AG09319 (cell line): Measurements from ENCODE around the gene HEPHL1.

Experiments used
- DNase-seq: peaks from one replicate; pipeline ENCODE4 v3.0.0-alpha.2; 2010; ENCODE audit warnings: low read depth; ENCODE audit errors: extremely low read depth
- TF ChIP-seq, protein P1 (sequence below): IDR thresholded peaks from 2 replicates; pipeline ENCODE4 v1.5.1; 2011; ENCODE audit warnings: low read depth, mild to moderate bottlenecking, inconsistent platforms, low read length, moderate library complexity

The HEPHL1 gene

DNA sequence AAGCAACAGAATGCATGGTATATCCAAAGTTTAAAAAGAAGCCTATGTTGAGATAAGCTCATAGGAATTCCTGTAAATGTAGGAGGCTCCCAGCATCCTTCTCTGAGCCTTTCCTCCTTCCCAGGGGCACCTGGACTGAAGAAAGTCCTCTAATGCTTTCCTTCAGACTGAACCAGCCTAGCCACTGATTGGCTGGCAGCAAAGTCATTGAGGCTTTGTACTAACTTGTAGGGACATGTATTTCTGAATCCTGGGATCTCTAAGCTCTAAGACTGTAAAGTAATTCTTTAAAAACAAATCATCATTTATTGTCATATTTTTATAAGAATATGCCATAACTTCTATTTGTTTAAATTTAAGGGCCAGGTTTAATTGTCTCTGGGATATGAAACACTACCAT lies 83.6 kb downstream of the HEPHL1 start:
- TF ChIP-seq, protein P1, sequence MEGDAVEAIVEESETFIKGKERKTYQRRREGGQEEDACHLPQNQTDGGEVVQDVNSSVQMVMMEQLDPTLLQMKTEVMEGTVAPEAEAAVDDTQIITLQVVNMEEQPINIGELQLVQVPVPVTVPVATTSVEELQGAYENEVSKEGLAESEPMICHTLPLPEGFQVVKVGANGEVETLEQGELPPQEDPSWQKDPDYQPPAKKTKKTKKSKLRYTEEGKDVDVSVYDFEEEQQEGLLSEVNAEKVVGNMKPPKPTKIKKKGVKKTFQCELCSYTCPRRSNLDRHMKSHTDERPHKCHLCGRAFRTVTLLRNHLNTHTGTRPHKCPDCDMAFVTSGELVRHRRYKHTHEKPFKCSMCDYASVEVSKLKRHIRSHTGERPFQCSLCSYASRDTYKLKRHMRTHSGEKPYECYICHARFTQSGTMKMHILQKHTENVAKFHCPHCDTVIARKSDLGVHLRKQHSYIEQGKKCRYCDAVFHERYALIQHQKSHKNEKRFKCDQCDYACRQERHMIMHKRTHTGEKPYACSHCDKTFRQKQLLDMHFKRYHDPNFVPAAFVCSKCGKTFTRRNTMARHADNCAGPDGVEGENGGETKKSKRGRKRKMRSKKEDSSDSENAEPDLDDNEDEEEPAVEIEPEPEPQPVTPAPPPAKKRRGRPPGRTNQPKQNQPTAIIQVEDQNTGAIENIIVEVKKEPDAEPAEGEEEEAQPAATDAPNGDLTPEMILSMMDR, result no peak
- DNase-seq, result no peak

DNA sequence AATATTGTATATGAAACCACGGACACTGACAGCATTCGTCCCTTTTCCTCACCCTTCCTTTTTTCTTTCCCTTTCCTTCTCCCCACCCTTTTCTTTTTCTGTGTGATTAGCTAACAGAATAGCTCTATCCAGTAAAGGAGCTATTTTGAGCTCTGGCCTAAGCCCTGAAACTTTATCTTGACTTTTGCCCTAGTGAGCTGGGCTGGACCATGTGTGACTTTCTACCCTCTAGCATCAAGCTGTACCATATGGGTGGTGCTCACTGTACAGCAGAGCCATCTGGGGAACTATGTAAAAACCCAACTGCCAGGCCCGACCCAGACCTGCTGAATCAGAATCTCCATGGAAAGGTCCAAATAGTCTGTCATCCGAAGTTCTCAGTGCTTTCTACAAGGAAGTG lies 85.6 kb downstream of the HEPHL1 start:
- DNase-seq, result no peak
- TF ChIP-seq, protein P1, result no peak

DNA sequence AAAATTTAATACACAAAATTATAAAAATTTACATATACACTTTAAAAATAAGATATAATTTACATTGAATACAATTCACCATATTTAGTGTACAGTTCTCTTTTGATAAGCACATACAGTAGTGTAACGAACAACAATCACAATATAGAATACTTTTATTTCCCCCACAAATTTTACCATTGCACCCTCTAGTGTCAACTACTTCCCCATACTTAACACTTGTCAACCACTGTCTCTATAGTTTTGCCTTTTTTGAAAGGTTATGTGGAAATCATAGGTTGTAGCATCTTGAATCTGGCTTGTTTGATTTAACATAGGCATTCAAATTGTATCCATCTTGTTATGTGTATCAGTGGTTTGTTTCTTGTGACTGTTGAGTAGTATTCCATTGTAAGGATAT lies 86.2 kb downstream of the HEPHL1 start:
- DNase-seq, result no peak
- TF ChIP-seq, protein P1, result no peak; the same call in 1 of the 2 replicates

DNA sequence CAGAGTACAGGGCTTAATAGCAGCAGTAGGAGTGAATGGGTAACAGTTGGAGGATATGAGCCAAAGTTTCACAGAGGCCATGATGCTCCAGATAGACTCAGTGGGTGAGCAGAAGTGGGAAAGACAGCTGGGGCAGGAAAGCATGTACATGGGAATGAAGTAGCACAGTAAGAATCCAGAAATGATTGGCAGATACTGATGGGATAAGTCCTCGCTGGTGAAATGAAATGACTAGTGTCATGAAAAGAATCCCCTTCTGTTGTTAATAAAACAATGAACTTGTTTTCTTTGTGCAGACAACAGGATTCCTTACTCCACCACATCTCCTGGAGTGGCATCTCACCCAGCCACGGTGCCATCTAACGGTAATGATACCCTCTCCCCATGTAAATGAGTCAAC lies 90.1 kb downstream of the HEPHL1 start:
- DNase-seq, result no peak
- TF ChIP-seq, protein P1, result no peak

DNA sequence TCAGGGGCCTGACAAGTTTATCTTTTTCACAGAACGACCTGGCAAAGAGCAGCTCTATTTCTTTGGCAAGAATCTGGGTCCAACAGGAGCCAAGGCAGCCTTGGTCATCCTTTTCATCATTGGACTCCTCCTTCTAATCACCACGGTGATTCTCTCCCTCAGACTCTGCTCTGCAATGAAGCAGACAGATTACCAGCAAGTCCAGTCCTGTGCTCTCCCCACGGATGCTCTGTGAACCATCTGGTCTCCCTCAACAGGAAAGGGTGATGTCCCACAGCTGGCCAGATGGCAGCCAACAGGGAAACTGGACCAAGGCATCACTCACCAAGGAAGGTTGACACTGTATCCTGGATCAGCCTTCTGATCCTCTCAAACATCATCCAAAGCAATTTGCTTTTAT lies 90.5 kb downstream of the HEPHL1 start:
- no peak for DNase-seq
- TF ChIP-seq, protein P1, result no peak

DNA sequence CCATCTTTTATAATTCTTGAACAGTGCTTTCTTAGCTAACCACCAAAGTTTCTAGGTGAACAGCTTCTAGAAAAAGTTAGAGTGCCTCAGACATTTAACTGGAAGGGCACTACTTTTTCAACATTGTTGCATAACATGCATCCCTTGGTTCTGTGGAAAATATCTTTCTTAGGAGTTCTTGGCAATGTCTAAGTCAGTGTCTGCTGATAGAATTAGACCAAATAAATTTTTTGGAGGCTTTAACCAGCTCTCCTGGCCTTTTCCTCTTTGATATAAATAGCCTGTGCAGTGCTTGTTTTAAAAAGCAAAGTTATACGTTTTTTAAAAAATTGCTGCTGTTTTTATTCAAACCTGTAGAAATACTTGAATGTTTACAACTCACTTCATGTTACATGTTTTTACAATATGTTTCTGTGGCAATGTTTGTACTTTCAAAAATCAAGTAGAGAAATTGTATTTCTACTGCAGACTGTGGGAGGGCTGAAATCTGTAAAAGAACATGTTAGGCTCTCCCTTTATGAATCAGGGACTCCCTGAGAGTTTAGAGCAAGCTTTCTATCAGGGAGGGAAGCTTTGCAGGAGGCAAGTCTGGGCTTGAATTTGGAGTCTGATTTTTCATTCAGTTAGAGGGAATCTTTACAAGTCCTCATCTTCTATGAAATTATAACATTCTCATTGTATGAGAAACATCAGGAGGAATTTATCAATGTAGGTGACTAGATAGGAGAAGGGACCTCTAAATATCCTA lies 91.2 kb downstream of the HEPHL1 start:
- DNase-seq, result no peak
- TF ChIP-seq, protein P1, result no peak

DNA sequence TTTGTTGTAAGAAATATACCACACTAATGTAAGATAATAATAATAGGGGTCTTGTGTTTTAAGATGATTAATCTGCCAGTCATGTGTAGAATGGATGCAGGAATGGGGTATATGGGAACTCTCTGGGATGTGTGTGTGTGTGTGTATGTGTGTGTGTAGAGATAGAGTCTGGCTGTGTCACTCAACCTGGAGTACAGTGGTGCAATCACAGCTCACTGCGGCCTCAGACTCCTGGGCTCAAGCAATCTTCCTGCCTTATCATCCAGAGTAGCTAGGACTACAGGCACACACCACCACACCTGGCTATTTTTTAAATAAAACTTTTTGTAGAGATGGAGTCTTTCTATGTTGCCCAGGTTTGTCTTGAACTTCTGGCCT lies 96.0 kb downstream of the HEPHL1 start:
- DNase-seq, result no peak

More for the DNA sequence above, 96.0 kb downstream of the HEPHL1 start:
- TF ChIP-seq, protein P1, result no peak
